ENCODE measurements around the gene USP47. TPM values are rescaled to one million over a fixed set of nuclear protein-coding genes. Genes with fewer than 3 reads are reported as not detected.

The USP47 gene
- total and polyA plus RNA-seq, 9 of the 15 experiments (the other 6 are each of a cell fraction or from before 2014, with no cell fraction given), result 13.1 to 63.6 (median 34.7) TPM

GRCh38 chr11:11810764-11811726 is 30.7 kb upstream of the USP47 start (continued):
- TF ChIP-seq, protein P1, sequence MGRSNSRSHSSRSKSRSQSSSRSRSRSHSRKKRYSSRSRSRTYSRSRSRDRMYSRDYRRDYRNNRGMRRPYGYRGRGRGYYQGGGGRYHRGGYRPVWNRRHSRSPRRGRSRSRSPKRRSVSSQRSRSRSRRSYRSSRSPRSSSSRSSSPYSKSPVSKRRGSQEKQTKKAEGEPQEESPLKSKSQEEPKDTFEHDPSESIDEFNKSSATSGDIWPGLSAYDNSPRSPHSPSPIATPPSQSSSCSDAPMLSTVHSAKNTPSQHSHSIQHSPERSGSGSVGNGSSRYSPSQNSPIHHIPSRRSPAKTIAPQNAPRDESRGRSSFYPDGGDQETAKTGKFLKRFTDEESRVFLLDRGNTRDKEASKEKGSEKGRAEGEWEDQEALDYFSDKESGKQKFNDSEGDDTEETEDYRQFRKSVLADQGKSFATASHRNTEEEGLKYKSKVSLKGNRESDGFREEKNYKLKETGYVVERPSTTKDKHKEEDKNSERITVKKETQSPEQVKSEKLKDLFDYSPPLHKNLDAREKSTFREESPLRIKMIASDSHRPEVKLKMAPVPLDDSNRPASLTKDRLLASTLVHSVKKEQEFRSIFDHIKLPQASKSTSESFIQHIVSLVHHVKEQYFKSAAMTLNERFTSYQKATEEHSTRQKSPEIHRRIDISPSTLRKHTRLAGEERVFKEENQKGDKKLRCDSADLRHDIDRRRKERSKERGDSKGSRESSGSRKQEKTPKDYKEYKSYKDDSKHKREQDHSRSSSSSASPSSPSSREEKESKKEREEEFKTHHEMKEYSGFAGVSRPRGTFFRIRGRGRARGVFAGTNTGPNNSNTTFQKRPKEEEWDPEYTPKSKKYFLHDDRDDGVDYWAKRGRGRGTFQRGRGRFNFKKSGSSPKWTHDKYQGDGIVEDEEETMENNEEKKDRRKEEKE (IDR thresholded peaks at IDR 0.05; ENCODE audit: borderline replicate concordance in 1 of 2, control insufficient read depth in 1 of 2, low read depth in 2 of 2, low read length in 1 of 2), result no peak
- no peak for TF ChIP-seq TAF15 (IDR thresholded peaks at IDR 0.05; ENCODE audit: low read depth, low read length)
- TF ChIP-seq HNRNPH1 (optimal IDR thresholded peaks at IDR 0.05; ENCODE audit: low read depth, low read length), result no peak
- TF ChIP-seq OTX1 (CRISPR knock-in tag; IDR thresholded peaks at IDR 0.05), result no peak
- TF ChIP-seq ZNF175 (CRISPR knock-in tag; IDR thresholded peaks at IDR 0.05; ENCODE audit: low read depth), result no peak
- TF ChIP-seq PURB (CRISPR knock-in tag; IDR thresholded peaks at IDR 0.05; ENCODE audit: low read depth), result no peak
- TF ChIP-seq, protein P2, sequence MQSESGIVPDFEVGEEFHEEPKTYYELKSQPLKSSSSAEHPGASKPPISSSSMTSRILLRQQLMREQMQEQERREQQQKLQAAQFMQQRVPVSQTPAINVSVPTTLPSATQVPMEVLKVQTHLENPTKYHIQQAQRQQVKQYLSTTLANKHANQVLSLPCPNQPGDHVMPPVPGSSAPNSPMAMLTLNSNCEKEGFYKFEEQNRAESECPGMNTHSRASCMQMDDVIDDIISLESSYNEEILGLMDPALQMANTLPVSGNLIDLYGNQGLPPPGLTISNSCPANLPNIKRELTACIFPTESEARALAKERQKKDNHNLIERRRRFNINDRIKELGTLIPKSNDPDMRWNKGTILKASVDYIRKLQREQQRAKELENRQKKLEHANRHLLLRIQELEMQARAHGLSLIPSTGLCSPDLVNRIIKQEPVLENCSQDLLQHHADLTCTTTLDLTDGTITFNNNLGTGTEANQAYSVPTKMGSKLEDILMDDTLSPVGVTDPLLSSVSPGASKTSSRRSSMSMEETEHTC (IDR thresholded peaks at IDR 0.05), result no peak
- no peak for TF ChIP-seq YBX1 (IDR thresholded peaks at IDR 0.05)
- no peak for TF ChIP-seq MAFG (tag; conservative IDR thresholded peaks at IDR 0.05)
- TF ChIP-seq POLR2AphosphoS5 (IDR thresholded peaks at IDR 0.05; ENCODE audit: control insufficient read depth, insufficient read depth, low read depth, low read length), result peak; percentile 53; the same call in 1 of the 2 replicates
- TF ChIP-seq SP2 (IDR thresholded peaks at IDR 0.05; ENCODE audit: extremely low read depth, low read depth, low read length, poor library complexity, severe bottlenecking), result no peak
- TF ChIP-seq MYC (IDR thresholded peaks at IDR 0.05; ENCODE audit: low read depth, low read length), result peak; percentile 11; the same call in 1 of the 2 replicates
- TF ChIP-seq MYC (CRISPR knock-in tag; IDR thresholded peaks at IDR 0.05; ENCODE audit: borderline replicate concordance, low read depth), result no peak
- no peak for TF ChIP-seq ADNP (tag; IDR thresholded peaks at IDR 0.05)
- TF ChIP-seq, protein P3, sequence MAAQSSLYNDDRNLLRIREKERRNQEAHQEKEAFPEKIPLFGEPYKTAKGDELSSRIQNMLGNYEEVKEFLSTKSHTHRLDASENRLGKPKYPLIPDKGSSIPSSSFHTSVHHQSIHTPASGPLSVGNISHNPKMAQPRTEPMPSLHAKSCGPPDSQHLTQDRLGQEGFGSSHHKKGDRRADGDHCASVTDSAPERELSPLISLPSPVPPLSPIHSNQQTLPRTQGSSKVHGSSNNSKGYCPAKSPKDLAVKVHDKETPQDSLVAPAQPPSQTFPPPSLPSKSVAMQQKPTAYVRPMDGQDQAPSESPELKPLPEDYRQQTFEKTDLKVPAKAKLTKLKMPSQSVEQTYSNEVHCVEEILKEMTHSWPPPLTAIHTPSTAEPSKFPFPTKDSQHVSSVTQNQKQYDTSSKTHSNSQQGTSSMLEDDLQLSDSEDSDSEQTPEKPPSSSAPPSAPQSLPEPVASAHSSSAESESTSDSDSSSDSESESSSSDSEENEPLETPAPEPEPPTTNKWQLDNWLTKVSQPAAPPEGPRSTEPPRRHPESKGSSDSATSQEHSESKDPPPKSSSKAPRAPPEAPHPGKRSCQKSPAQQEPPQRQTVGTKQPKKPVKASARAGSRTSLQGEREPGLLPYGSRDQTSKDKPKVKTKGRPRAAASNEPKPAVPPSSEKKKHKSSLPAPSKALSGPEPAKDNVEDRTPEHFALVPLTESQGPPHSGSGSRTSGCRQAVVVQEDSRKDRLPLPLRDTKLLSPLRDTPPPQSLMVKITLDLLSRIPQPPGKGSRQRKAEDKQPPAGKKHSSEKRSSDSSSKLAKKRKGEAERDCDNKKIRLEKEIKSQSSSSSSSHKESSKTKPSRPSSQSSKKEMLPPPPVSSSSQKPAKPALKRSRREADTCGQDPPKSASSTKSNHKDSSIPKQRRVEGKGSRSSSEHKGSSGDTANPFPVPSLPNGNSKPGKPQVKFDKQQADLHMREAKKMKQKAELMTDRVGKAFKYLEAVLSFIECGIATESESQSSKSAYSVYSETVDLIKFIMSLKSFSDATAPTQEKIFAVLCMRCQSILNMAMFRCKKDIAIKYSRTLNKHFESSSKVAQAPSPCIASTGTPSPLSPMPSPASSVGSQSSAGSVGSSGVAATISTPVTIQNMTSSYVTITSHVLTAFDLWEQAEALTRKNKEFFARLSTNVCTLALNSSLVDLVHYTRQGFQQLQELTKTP (IDR thresholded peaks at IDR 0.05; ENCODE audit: low read depth in 1 of 2, partially characterized antibody in 2 of 2), result no peak
- no peak for TF ChIP-seq IFI16 (CRISPR knock-in tag; IDR thresholded peaks at IDR 0.05)
- TF ChIP-seq GATAD2A (IDR thresholded peaks at IDR 0.05), result no peak
